Liver (tissue), 9 donors: ENCODE data around the gene SEPHS2. TPM values are rescaled to one million over a fixed set of nuclear protein-coding genes. Genes with fewer than 3 reads are reported as not detected.

Experiments used
- DNase-seq: peaks from one replicate; pipeline ENCODE4 v3.0.0-alpha.2; 2017; ENCODE audit warnings: low spot score
- H3K27ac ChIP-seq, 2 donors: one replicate each; pipeline ENCODE4 v1.7.0; 2013; ENCODE audit warnings: inconsistent platforms in 2 of 2, low read length in 2 of 2, control low read depth in 1 of 2, low read depth in 1 of 2, mild to moderate bottlenecking in 1 of 2
- H3K27me3 ChIP-seq, 4 donors: one replicate each; pipeline versions ENCODE4 v1.6.1 to v1.7.0; 2013; ENCODE audit warnings: low read length in 3 of 4, inconsistent platforms in 1 of 4, mild to moderate bottlenecking in 1 of 4, moderate library complexity in 1 of 4; ENCODE audit not compliant: control insufficient read depth in 4 of 4, insufficient read depth in 4 of 4
- H3K36me3 ChIP-seq, 4 donors: one replicate each; pipeline versions ENCODE4 v1.6.1 to v1.7.0; 2013; ENCODE audit warnings: low read length in 3 of 4, mild to moderate bottlenecking in 3 of 4, low read depth in 1 of 4, moderate library complexity in 1 of 4; ENCODE audit not compliant: control insufficient read depth in 4 of 4, insufficient read depth in 3 of 4
- H3K4me1 ChIP-seq, 4 donors: one replicate each; pipeline versions ENCODE4 v1.6.1 to v1.7.0; 2013; ENCODE audit warnings: low read length in 3 of 4, mild to moderate bottlenecking in 3 of 4, moderate library complexity in 1 of 4; ENCODE audit not compliant: control insufficient read depth in 4 of 4, insufficient read depth in 4 of 4
- H3K4me3 ChIP-seq, 3 donors: one replicate each; pipeline versions ENCODE4 v1.6.1 to v1.7.0; 2013; ENCODE audit warnings: low read length in 3 of 3, control low read depth in 1 of 3, low read depth in 1 of 3, mild to moderate bottlenecking in 1 of 3
- H3K9ac ChIP-seq, 2 donors: one replicate each; pipeline ENCODE4 v1.7.0; 2013; ENCODE audit warnings: low read length in 2 of 2, mild to moderate bottlenecking in 2 of 2, moderate library complexity in 2 of 2, control low read depth in 1 of 2, low read depth in 1 of 2
- H3K9me3 ChIP-seq, 4 donors: one replicate each; pipeline versions ENCODE4 v1.6.1 to v1.7.0; 2013; ENCODE audit warnings: low read length in 3 of 4; ENCODE audit not compliant: control insufficient read depth in 4 of 4
- CTCF ChIP-seq: fragments of 150-350 bp; IDR thresholded peaks from 2 replicates; pipeline ENCODE4 v1.5.1; 2017; ENCODE audit warnings: improper control_type of control experiment, low read depth, low read length; ENCODE audit not compliant: missing input control
- EGR1 ChIP-seq, 2 donors: IDR thresholded peaks; 2 replicates each; pipeline ENCODE4 v1.6.1; 2016 to 2018; ENCODE audit warnings: antibody characterized with exemption in 2 of 2, low read depth in 2 of 2
- FOXA1 ChIP-seq: IDR thresholded peaks from 2 replicates; pipeline ENCODE4 v1.6.1; 2016; ENCODE audit warnings: antibody characterized with exemption
- FOXA2 ChIP-seq: IDR thresholded peaks from 2 replicates; pipeline ENCODE4 v1.6.1; 2016; ENCODE audit warnings: antibody characterized with exemption
- GABPA ChIP-seq, 2 donors: IDR thresholded peaks in 1 of 2; conservative IDR thresholded peaks in 1 of 2; 2 replicates each; pipeline ENCODE4 v1.6.1; 2016; ENCODE audit warnings: antibody characterized with exemption in 2 of 2, mild to moderate bottlenecking in 1 of 2, moderate library complexity in 1 of 2
- HNF4A ChIP-seq, 2 donors: conservative IDR thresholded peaks; 2 replicates each; pipeline ENCODE4 v1.6.1; 2016; ENCODE audit warnings: antibody characterized with exemption in 2 of 2, mild to moderate bottlenecking in 2 of 2
- HNF4G ChIP-seq: IDR thresholded peaks from 2 replicates; pipeline ENCODE4 v1.6.1; 2016; ENCODE audit warnings: antibody characterized with exemption
- JUND ChIP-seq, 2 donors: IDR thresholded peaks; 2 replicates each; pipeline ENCODE4 v1.6.1; 2016; ENCODE audit warnings: antibody characterized with exemption in 2 of 2
- MAX ChIP-seq: IDR thresholded peaks from 2 replicates; pipeline ENCODE4 v1.6.1; 2016; ENCODE audit warnings: antibody characterized with exemption
- NR2F2 ChIP-seq: IDR thresholded peaks from 2 replicates; pipeline ENCODE4 v1.6.1; 2016; ENCODE audit warnings: antibody characterized with exemption
- RAD21 ChIP-seq, 2 donors: IDR thresholded peaks; 2 replicates each; pipeline ENCODE4 v1.6.1; 2016; ENCODE audit warnings: antibody characterized with exemption in 2 of 2, mild to moderate bottlenecking in 2 of 2
- REST ChIP-seq: IDR thresholded peaks from 2 replicates; pipeline ENCODE4 v1.6.1; 2016; ENCODE audit warnings: antibody characterized with exemption, mild to moderate bottlenecking
- RXRA ChIP-seq, 2 donors: IDR thresholded peaks; 2 replicates each; pipeline ENCODE4 v1.6.1; 2017 to 2018; ENCODE audit warnings: antibody characterized with exemption in 2 of 2, mild to moderate bottlenecking in 1 of 2
- SP1 ChIP-seq: IDR thresholded peaks from 2 replicates; pipeline ENCODE4 v1.6.1; 2018; ENCODE audit warnings: antibody characterized with exemption, mild to moderate bottlenecking
- TAF1 ChIP-seq: conservative IDR thresholded peaks from 2 replicates; pipeline ENCODE4 v1.6.1; 2016; ENCODE audit warnings: antibody characterized with exemption, mild to moderate bottlenecking
- YY1 ChIP-seq: IDR thresholded peaks from 2 replicates; pipeline ENCODE4 v1.6.1; 2016; ENCODE audit warnings: antibody characterized with exemption, mild to moderate bottlenecking
- ZBTB33 ChIP-seq: IDR thresholded peaks from 2 replicates; pipeline ENCODE4 v1.6.1; 2016; ENCODE audit warnings: antibody characterized with exemption
- WGBS: extraction: QIAGEN DNeasy Blood & Tissue Kit; methylation state at CpG from one replicate; pipeline ENCODE4 v1.1.7; 2013; 5-methylcytosine and 5-hydroxymethylcytosine counted together
- polyA plus RNA-seq, 2 donors: library from polyadenylated mRNA; stranded (reverse) in 1 of 2; unstranded in 1 of 2; fragments of 200-250 nt in 1 of 2; fragments of >200 nt in 1 of 2; fragmentation: Nextera tagmentation in 1 of 2; extraction: Ambion mirVana in 1 of 2; gene quantifications; one replicate each; pipeline versions ENCODE4 v1.2.1 to v1.2.3, GENCODE V29; 2013 to 2015
- total RNA-seq, 2 donors: library from RNA; depleted of rRNA; stranded (reverse); fragments of >200 nt; gene quantifications; one replicate each; pipeline ENCODE4 v1.2.3, GENCODE V29; 2014
- TF ChIP-seq, protein P1 (sequence below): IDR thresholded peaks from 2 replicates; pipeline ENCODE4 v1.6.1; 2016; ENCODE audit warnings: antibody characterized with exemption
- donor health status: healthy.
- donor health status: healthy.
- donor health status: healthy.
- donor health status: healthy.
- donor health status: healthy.

SEPHS2 gene
- total and polyA plus RNA-seq, 4 donors, result 50.1 to 241 (median 132) TPM

- peaks cover 0 to 7% (median 2%) of the 10 kb centered on the region in 4 donors for H3K36me3 ChIP-seq
- H3K4me3 ChIP-seq, result peak within 1 kb of the TSS; percentile 44 to 71 (median 69)
- peak within 1 kb of the TSS; percentile 47 to 51 for H3K9ac ChIP-seq
- H3K9me3 ChIP-seq, result no peaks in the 10 kb centered on the region
- H3K27ac ChIP-seq, result peak within 1 kb of the TSS; percentile 44 to 71
- TF ChIP-seq, protein P1, sequence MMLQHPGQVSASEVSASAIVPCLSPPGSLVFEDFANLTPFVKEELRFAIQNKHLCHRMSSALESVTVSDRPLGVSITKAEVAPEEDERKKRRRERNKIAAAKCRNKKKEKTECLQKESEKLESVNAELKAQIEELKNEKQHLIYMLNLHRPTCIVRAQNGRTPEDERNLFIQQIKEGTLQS, result peak; percentile 86
- peak; percentile 33 for TF ChIP-seq HNF4G
- peak; percentile 88 for TF ChIP-seq SP1
- TF ChIP-seq FOXA2, result no peak
- peak; percentile 71 to 84 for TF ChIP-seq RXRA (IDR thresholded peaks at IDR 0.05)
- peak; percentile 91 for TF ChIP-seq MAX
- peak; percentile 93 to 96 for TF ChIP-seq RAD21 (IDR thresholded peaks at IDR 0.05)
- TF ChIP-seq HNF4A (conservative IDR thresholded peaks at IDR 0.05), result peak; percentile 72 to 75
- TF ChIP-seq GABPA (IDR thresholded peaks at IDR 0.05 in 1 of 2, conservative IDR thresholded peaks at IDR 0.05 in 1 of 2), result peak in 1 of 2 donors; percentile 76
- TF ChIP-seq REST, result peak; percentile 93
- TF ChIP-seq NR2F2, result peak; percentile 82
- peak in 1 of 2 donors; percentile 49 for TF ChIP-seq EGR1 (IDR thresholded peaks at IDR 0.05; ENCODE audit: low read depth in 2 of 2)
- TF ChIP-seq JUND (IDR thresholded peaks at IDR 0.05), result peak; percentile 55 to 68
- TF ChIP-seq TAF1, result peak; percentile 90
- TF ChIP-seq FOXA1, result peak; percentile 62
- TF ChIP-seq CTCF, result peak; percentile 93
- peak; percentile 97 for TF ChIP-seq YY1
- TF ChIP-seq ZBTB33, result no peak
- WGBS, result under 1% methylated on average over 49 of the region's 49 CpGs
- no peaks in the 10 kb centered on the region for H3K27me3 ChIP-seq
- peaks cover 3 to 19% (median 15%) of the 10 kb centered on the region in 4 donors for H3K4me1 ChIP-seq
- DNase-seq, result peak; percentile 91
Observed at GRCh38 chr16:30429678-30430427, 15.8 kb downstream of the SEPHS2 start, which contains the start of gene DCTPP1. Gene DCTPP1 (minus strand): TSS chr16:30430030. CDS start chr16:30429980, 50 bp downstream.
